Activated B cell treated with CpG ODN at 0.5 μM for 24 hours (primary cell): ENCODE measurements around the gene SOCS6. TPM values are rescaled to one million over a fixed set of nuclear protein-coding genes. Genes with fewer than 3 reads are reported as not detected.

ENCODE experiments used
- ATAC-seq: fragments of 200-7000 bp; cut with Tn5 transposase; one replicate; pipeline ENCODE4 v1.10.0; 2021; ENCODE audit warnings: low read depth, mild to moderate bottlenecking, moderate library complexity
- CTCF ChIA-PET: fragments of 350-600 bp; sonication (Branson Sonifier 250); formaldehyde crosslinking; loops from one replicate; lab custom pipeline; 2021; ENCODE audit warnings: antibody characterized with exemption; lab: Charles Lee
- POLR2A ChIA-PET: fragments of 350-600 bp; sonication (Branson Sonifier 250); formaldehyde crosslinking; loops from one replicate; lab custom pipeline; 2021; ENCODE audit warnings: antibody characterized with exemption; lab: Charles Lee
- DNase-seq: peaks from one replicate; pipeline ENCODE4 v3.0.0; 2022
- H3K27ac Mint-ChIP-seq: one replicate; pipeline ENCODE4 v1.8.0; 2020; ENCODE audit warnings: mixed read lengths
- H3K27me3 Mint-ChIP-seq: one replicate; pipeline ENCODE4 v1.8.0; 2021; ENCODE audit warnings: mixed read lengths
- H3K36me3 Mint-ChIP-seq: one replicate; pipeline ENCODE4 v1.8.0; 2021; ENCODE audit warnings: low read depth, mixed read lengths
- H3K4me1 Mint-ChIP-seq: one replicate; pipeline ENCODE4 v1.8.0; 2021; ENCODE audit warnings: mixed read lengths
- H3K4me3 Mint-ChIP-seq: one replicate; pipeline ENCODE4 v1.8.0; 2020; ENCODE audit warnings: mild to moderate bottlenecking, mixed read lengths
- H3K9me3 Mint-ChIP-seq: one replicate; pipeline ENCODE4 v1.8.0; 2020; ENCODE audit warnings: mixed read lengths
- intact Hi-C: fragments of 100-400 bp; cut with micrococcal nuclease; formaldehyde crosslinking; loops from one replicate; pipeline ENCODE4 v1.15.1; 2024
- total RNA-seq: library from RNA; stranded (reverse); gene quantifications from 2 replicates; pipeline ENCODE4 v1.2.3, GENCODE V29; 2022
- TF ChIP-seq, protein P1 (sequence below): fragments of 200-600 bp; IDR thresholded peaks from one replicate; pipeline ENCODE4 v1.8.0; 2022; ENCODE audit warnings: antibody characterized with exemption, mild to moderate bottlenecking

SOCS6 gene
- total RNA-seq, 1 donor from 2014 or later: 1.1 TPM

DNA sequence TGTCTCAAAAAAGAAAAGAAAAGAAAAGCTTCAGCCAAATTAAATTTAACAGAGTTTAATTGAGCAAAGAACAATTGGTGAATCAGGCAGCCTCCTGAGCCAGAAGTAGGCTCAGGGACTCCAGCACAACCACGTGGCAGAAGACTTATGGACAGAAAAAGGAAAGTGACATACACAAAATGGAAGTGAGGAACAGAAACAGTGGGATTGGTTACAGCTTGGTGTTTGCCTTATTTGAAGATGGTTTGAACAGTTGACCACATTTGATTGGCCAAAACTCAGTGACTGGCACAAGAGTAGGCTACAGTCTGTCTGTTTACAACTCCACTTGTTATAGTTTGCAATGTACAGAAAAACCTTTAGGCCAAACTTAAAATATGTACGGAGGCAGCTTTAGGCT lies 83.1 kb downstream of the SOCS6 start:
- peaks cover 3% of the 10 kb centered on the region for H3K9me3 Mint-ChIP-seq
- intact Hi-C loops: no loop called here
- DNase-seq (no peak), ATAC-seq (no peak)
- TF ChIP-seq, protein P1, sequence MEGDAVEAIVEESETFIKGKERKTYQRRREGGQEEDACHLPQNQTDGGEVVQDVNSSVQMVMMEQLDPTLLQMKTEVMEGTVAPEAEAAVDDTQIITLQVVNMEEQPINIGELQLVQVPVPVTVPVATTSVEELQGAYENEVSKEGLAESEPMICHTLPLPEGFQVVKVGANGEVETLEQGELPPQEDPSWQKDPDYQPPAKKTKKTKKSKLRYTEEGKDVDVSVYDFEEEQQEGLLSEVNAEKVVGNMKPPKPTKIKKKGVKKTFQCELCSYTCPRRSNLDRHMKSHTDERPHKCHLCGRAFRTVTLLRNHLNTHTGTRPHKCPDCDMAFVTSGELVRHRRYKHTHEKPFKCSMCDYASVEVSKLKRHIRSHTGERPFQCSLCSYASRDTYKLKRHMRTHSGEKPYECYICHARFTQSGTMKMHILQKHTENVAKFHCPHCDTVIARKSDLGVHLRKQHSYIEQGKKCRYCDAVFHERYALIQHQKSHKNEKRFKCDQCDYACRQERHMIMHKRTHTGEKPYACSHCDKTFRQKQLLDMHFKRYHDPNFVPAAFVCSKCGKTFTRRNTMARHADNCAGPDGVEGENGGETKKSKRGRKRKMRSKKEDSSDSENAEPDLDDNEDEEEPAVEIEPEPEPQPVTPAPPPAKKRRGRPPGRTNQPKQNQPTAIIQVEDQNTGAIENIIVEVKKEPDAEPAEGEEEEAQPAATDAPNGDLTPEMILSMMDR: no peak
- no peaks in the 10 kb centered on the region for H3K4me1 Mint-ChIP-seq
- POLR2A ChIA-PET: no interaction called here
- no peak overlapping the region for H3K4me3 Mint-ChIP-seq
- CTCF ChIA-PET: no interaction called here
- H3K27ac Mint-ChIP-seq: no peak overlapping the region
- H3K36me3 Mint-ChIP-seq: no peaks in the 10 kb centered on the region
- peaks cover 3% of the 10 kb centered on the region for H3K27me3 Mint-ChIP-seq

DNA sequence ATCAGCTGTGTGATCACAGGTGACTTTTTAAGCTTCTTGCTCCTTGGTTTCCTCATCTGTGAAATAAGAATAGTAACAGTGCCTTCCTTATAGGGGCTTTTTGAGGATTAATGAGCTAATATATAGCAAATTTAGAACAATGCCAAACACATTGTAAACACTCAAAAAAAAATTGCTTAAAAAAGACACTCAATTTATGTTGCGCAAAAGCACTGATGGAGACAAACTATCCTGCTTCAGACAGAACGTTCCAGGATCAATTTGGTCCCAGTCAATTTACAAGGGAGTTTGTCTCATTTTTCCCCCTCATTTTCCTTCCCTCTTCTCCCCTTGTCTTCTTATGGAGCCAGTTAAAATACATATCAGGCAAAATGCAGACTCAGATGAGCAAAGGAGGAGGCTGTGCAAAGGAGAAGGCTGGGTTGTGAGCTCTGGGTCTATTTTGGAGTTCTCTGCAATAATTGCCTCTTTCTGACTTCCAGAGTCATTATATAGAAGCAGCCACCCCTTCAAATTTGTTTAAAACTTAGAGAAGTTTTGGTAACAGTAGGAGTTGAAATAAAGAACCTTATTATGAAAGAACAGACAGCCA lies 83.7 kb downstream of the SOCS6 start:
- no peak overlapping the region for H3K4me3 Mint-ChIP-seq
- H3K27me3 Mint-ChIP-seq: peaks cover 3% of the 10 kb centered on the region
- peaks cover 3% of the 10 kb centered on the region for H3K9me3 Mint-ChIP-seq

DNA sequence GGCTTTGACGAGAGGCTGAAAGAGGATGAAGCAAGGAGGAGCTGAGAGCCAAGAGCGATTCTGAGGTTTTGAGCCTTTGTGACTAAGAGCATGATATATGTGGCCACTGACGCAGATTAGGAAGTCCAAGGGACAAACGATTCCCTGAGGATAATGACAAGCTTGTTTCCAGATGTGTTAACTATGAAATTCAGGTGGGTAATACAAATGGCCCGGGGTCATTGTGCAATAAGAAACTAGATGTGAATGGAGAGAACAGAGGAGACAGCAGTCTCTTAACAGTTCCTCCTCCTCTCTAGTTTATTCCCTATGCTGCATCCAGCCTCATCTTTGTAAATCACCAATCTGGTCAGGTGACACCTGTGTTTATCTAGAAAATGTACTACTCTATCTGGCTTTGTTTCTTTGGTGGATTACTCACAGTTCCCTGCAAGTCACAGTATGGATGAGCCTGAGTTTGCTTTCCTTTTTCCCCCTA lies 84.2 kb downstream of the SOCS6 start:
- ATAC-seq (no peak), DNase-seq (no peak)
- TF ChIP-seq, protein P1: no peak
- no peak overlapping the region for H3K27ac Mint-ChIP-seq
- H3K4me1 Mint-ChIP-seq: no peaks in the 10 kb centered on the region
- intact Hi-C loops: no loop called here
- H3K27me3 Mint-ChIP-seq: no peaks in the 10 kb centered on the region
- H3K9me3 Mint-ChIP-seq: peaks cover 3% of the 10 kb centered on the region
- no peaks in the 10 kb centered on the region for H3K36me3 Mint-ChIP-seq
- H3K4me3 Mint-ChIP-seq: no peak overlapping the region
- CTCF ChIA-PET: no interaction called here
- POLR2A ChIA-PET: no interaction called here

More for the DNA sequence above, 83.7 kb downstream of the SOCS6 start:
- ATAC-seq (no peak), DNase-seq (no peak)
- TF ChIP-seq, protein P1: no peak
- intact Hi-C loops: no loop called here
- no peaks in the 10 kb centered on the region for H3K36me3 Mint-ChIP-seq
- CTCF ChIA-PET: no interaction called here
- POLR2A ChIA-PET: no interaction called here
- H3K27ac Mint-ChIP-seq: no peak overlapping the region
- no peaks in the 10 kb centered on the region for H3K4me1 Mint-ChIP-seq

DNA sequence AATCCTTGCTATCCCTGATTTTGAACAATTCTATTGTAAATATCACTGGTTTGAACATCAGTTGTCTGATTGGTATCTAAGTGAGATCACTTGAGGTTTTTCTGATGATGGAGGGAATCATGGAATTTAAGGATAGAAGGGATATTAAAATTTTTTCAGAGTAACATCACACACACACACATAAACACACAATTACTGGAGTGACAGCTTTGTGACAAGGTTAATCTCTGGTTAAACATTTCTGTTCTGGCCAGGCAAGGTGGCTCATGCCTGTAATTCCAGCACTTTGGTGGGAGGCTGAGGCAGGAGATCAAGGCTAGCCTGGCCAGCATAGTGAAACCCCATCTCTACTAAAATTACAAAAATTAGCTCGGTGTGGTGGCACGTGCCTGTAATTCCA lies 85.3 kb downstream of the SOCS6 start:
- ATAC-seq (no peak), DNase-seq (no peak)
- no peaks in the 10 kb centered on the region for H3K27me3 Mint-ChIP-seq
- no peaks in the 10 kb centered on the region for H3K36me3 Mint-ChIP-seq
- no peak overlapping the region for H3K27ac Mint-ChIP-seq
- CTCF ChIA-PET: no interaction called here
- H3K9me3 Mint-ChIP-seq: peaks cover 3% of the 10 kb centered on the region
- H3K4me1 Mint-ChIP-seq: no peaks in the 10 kb centered on the region
- H3K4me3 Mint-ChIP-seq: no peak overlapping the region
- POLR2A ChIA-PET: no interaction called here
- TF ChIP-seq, protein P1: no peak
- intact Hi-C loops: no loop called here

DNA sequence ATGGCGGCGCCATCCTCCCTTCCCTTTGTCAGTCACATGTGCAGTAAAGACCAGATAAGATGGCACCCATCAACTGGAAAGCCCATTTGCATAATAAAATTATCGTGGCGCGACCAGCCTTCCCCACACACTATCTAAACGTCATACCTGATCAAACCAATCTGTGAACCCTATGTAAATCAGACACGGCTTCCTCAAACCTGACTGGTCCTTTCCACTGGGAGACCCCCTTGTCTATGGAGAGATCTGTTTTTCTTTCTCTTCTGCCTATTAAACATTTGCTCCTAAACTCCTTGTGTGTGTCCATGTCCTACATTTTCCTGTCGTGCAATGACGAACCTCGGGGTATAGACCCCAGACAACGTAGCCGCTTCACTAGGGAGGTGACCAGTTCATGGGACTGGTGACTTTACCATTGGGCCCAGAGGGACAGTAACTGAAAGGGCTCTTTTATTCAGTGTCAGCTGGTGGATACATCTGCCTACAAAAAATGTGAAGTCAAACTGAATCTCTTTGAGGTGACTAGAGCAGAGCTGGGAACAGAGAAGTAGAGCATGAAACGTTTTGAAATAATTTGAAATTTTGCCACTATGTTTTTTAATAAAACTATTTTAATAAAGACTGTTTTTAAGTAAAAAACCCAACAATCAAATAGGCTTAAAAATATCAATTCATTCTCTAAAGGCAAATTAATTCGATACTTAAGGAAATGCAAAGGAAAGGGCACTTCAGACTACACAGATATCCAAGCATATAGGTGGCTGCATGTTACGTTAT lies 87.5 kb downstream of the SOCS6 start:
- ATAC-seq: no peak
- no peaks in the 10 kb centered on the region for H3K4me1 Mint-ChIP-seq
- H3K27ac Mint-ChIP-seq: no peak overlapping the region
- ChIA-PET POLR2A (no interaction called here), CTCF (no interaction called here)
- no peak for DNase-seq
- no peak overlapping the region for H3K4me3 Mint-ChIP-seq
- H3K9me3 Mint-ChIP-seq: peaks cover 3% of the 10 kb centered on the region
- no peaks in the 10 kb centered on the region for H3K36me3 Mint-ChIP-seq
- TF ChIP-seq, protein P1: no peak
- no peaks in the 10 kb centered on the region for H3K27me3 Mint-ChIP-seq
- intact Hi-C loops: no loop called here
